Measurements from ENCODE around the gene TRAPPC11.

DNA sequence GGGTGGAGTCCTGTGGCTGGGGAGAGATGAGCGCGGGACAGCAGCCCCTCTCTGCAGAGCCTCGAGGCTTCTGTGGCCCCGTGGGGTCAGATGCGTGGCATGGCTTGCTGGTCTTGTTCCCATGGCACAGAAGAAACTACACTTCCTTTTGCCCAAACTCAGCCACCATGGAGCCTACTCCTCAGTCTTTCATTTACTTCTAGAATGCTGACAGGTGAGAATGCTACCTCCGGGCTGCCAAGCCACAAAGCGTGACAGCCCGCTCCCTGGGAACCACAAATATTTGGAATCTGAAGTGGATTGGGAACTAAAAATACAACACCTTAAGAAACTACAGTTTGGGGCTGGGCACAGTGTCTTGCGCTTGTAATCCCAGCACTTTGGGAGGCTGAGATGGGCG is 98.0 kb downstream of the TRAPPC11 start:
- TF ChIP-seq, protein P1, sequence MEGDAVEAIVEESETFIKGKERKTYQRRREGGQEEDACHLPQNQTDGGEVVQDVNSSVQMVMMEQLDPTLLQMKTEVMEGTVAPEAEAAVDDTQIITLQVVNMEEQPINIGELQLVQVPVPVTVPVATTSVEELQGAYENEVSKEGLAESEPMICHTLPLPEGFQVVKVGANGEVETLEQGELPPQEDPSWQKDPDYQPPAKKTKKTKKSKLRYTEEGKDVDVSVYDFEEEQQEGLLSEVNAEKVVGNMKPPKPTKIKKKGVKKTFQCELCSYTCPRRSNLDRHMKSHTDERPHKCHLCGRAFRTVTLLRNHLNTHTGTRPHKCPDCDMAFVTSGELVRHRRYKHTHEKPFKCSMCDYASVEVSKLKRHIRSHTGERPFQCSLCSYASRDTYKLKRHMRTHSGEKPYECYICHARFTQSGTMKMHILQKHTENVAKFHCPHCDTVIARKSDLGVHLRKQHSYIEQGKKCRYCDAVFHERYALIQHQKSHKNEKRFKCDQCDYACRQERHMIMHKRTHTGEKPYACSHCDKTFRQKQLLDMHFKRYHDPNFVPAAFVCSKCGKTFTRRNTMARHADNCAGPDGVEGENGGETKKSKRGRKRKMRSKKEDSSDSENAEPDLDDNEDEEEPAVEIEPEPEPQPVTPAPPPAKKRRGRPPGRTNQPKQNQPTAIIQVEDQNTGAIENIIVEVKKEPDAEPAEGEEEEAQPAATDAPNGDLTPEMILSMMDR (IDR thresholded peaks at IDR 0.05), result no peak
- TF ChIP-seq POLR2AphosphoS5 (IDR thresholded peaks at IDR 0.05), result no peak

Data from stomach (tissue), 4 donors.